OCI-LY7 (cell line): Measurements from ENCODE around the gene HOXA10.

Experiments
- EZH2phosphoT487 ChIP-seq: fragments of 200-600 bp; sonication (generic); IDR thresholded peaks from 2 replicates; pipeline ENCODE4 v1.6.1; 2018; ENCODE audit warnings: low read depth, borderline replicate concordance, mild to moderate bottlenecking, mixed run types, antibody characterized with exemption, low read length, moderate library complexity, mixed read lengths
- TF ChIP-seq, protein P1 (sequence below): fragments of 200-600 bp; sonication (generic); conservative IDR thresholded peaks from 2 replicates; pipeline ENCODE4 v1.5.1; 2014; ENCODE audit warnings: mild to moderate bottlenecking, antibody characterized with exemption, low read length, moderate library complexity, mixed read lengths

DNA sequence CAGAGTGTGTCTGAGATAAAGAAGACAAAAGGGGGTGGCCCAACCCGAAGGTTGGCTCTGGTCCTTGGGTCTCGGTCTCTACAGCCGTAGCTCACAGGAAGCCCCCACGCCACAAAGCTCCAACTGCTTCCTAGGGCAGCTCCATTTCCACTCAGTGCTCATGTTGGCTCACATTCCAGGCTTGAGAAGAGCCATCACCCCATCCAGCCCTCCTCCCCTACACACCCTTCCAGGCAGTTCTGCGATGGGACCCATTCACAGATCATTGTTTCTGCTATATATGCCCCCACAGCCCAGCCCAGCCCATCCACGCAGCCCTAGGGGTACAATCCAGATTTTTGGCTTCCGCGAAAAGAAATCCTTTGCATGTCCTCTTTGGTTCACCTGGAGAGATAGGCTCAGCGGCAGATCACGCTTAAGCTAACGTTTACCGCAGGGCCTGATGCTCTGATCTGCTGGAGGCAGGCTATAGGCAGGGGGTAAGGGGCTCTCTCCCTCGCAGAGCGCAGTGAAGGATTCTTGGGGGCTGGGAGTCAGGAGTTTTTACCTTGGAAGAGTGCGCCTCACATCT is 17.1 kb upstream of the HOXA10 start:
- TF ChIP-seq, protein P1, sequence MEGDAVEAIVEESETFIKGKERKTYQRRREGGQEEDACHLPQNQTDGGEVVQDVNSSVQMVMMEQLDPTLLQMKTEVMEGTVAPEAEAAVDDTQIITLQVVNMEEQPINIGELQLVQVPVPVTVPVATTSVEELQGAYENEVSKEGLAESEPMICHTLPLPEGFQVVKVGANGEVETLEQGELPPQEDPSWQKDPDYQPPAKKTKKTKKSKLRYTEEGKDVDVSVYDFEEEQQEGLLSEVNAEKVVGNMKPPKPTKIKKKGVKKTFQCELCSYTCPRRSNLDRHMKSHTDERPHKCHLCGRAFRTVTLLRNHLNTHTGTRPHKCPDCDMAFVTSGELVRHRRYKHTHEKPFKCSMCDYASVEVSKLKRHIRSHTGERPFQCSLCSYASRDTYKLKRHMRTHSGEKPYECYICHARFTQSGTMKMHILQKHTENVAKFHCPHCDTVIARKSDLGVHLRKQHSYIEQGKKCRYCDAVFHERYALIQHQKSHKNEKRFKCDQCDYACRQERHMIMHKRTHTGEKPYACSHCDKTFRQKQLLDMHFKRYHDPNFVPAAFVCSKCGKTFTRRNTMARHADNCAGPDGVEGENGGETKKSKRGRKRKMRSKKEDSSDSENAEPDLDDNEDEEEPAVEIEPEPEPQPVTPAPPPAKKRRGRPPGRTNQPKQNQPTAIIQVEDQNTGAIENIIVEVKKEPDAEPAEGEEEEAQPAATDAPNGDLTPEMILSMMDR = no peak
- TF ChIP-seq EZH2phosphoT487 = no peak
